Measurements from ENCODE around the gene PHACTR3. TPM values are rescaled to one million over a fixed set of nuclear protein-coding genes. Genes with fewer than 3 reads are reported as not detected.

Gene PHACTR3
- total RNA-seq, 1 experiment from 2014 or later, result not detected

- CTCF ChIA-PET, result no interaction called here
- DNase-seq (ENCODE audit: low read depth, low spot score) (no peak), ATAC-seq (no peak)
- Histone ChIP-seq H3K27ac (ENCODE audit: low read depth, low read length) (no peak overlapping the region), H3K36me3 (ENCODE audit: control insufficient read depth in 1 of 2, insufficient read depth in 2 of 2, low read length in 2 of 2) (no peaks in the 10 kb centered on the region), H2AFZ (ENCODE audit: low read depth, low read length, poor library complexity, severe bottlenecking) (no peak overlapping the region), H3K4me2 (ENCODE audit: low read length) (no peak overlapping the region), H3K9me3 (ENCODE audit: control insufficient read depth in 1 of 2, insufficient read depth in 1 of 2, low read depth in 1 of 2, low read length in 2 of 2) (no peaks in the 10 kb centered on the region), H3K27me3 (ENCODE audit: insufficient read depth, low read length) (peaks cover 38% of the 10 kb centered on the region), H3K4me1 (ENCODE audit: control insufficient read depth in 1 of 2, insufficient read depth in 2 of 2, low read length in 2 of 2) (no peaks in the 10 kb centered on the region), H3K9me2 (ENCODE audit: insufficient read depth) (no peaks in the 10 kb centered on the region), H4K20me1 (ENCODE audit: insufficient read depth) (no peaks in the 10 kb centered on the region), H3K79me2 (ENCODE audit: insufficient read depth, low read length) (no peaks in the 10 kb centered on the region), H3K9ac (ENCODE audit: low read length) (no peak overlapping the region), H3K4me3 (replicated peaks in 1 of 2; ENCODE audit: low read depth in 1 of 2, low read length in 2 of 2) (no peak overlapping the region)
- POLR2A ChIA-PET, result no interaction called here
- RAD21 ChIA-PET (ENCODE audit: low non-redundant PET in 1 of 2, low total read pairs in 2 of 2, uncharacterized antibody in 2 of 2, unreplicated experiment in 2 of 2), result no interaction called here
- TF ChIP-seq ZBTB33 (IDR thresholded peaks at IDR 0.05; ENCODE audit: extremely low read depth, insufficient replicate concordance, low read length), result no peak
- no peak for TF ChIP-seq EZH2 (IDR thresholded peaks at IDR 0.05)
- TF ChIP-seq ZNF274 (IDR thresholded peaks at IDR 0.05; ENCODE audit: low read depth, low read length), result no peak
- TF ChIP-seq EGR1 (IDR thresholded peaks at IDR 0.05; ENCODE audit: low read depth), result no peak
- no peak for TF ChIP-seq ATF3 (IDR thresholded peaks at IDR 0.05)
- no peak for TF ChIP-seq CBX3 (IDR thresholded peaks at IDR 0.05; ENCODE audit: low read depth)
- no TSS peak for BruUV-seq (replicated peaks)
- intact Hi-C loops (cut with micrococcal nuclease), result no loop called here
Observed at GRCh38 chr20:59583428-59584277, 20.7 kb upstream of the PHACTR3 start.

All from HCT116 (cell line).